Fibroblast of skin of scalp (primary cell): ENCODE data around the gene DEPP1.

Source experiments
- DNase-seq: peaks from one replicate; pipeline ENCODE4 v3.0.0-alpha.2; 2013

Gene DEPP1

DNA sequence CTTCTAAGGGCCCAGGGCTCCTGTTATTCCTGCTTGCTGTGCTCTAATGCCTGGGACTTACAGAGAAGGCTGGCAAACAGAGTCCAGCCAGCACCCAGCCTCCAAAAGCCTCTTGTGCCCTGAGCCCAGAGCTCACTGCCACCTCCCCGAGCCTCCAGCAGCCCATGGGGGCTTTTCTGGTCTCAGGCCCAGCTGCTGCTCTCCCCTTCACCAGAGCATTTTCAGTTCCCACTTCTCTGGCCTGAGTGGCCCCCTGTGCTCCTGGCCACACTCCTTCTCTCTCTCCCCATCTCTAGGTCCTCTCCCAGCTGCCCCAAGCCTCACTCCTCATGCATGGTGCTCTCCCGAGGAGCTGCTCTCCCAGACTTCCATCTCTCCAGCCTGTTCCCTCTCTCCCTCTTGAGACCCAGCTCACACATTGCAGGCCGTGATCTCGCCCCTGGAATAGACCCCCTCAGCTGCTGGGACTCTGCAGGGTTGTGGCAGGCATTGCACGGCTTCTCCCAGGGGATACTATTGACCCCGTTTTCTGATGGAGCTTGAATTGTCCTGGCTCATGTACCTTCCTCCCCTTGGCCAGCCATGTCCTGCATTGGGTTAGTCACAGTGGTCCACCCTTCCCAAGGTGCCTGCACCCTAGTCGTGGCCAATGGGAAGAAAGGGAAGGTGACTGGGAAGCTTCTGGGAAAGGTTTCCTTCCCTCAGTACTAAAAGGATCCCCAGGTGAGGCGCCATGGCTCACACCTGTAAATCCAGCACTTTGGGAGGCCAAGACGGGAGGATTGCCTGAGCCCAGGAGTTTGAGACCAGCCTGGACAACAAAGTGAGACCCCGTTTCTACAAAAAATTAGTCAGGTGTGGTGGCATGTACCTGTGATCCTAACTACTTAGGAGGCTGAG lies 28.0 kb downstream of the DEPP1 start:
- no peak for DNase-seq

GRCh38 chr10:44949915-44950314 lies 28.7 kb downstream of the DEPP1 start:
- no peak for DNase-seq

- no peak for DNase-seq
These were observed 29.3 kb downstream of the DEPP1 start for GRCh38 chr10:44949127-44949802.

GRCh38 chr10:44948642-44949041 lies 30.0 kb downstream of the DEPP1 start:
- no peak for DNase-seq

DNA sequence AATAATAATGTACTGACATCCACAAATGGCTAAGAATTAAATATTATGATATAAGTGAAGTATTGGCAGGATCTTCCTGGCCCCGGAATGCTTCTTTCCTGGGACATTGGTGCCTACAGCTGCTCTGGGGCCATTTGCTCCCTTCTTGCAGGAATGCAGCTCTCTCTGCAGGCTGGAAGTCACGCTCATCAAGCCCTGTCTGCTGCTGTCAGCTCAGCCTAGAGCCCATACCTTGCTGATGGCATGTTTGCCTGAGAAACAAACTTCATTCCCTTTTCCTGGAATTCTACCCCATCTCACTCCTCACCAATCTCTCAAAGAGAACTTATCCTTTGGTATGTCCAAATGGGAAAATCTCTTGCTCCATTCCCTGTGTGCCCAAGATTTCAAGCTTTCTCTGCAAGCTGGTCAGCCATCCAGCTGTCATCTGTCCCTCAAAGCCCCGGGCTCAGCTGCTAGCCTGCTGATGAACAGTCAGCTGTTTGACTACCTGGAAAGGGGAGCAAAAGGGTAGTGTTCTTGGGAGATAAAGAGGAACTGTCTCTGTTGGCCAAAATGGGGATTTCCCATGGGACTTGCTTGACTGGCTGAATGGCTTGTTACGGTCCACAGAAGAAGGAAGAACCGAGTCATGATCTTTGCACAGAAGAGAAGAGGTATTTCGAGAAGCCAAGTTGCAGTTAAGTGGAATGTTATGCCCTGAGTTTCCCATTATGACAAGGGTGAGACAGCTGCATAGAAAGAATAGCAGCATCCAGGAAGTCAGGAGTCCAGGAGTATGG lies 31.0 kb downstream of the DEPP1 start:
- no peak for DNase-seq

DNA sequence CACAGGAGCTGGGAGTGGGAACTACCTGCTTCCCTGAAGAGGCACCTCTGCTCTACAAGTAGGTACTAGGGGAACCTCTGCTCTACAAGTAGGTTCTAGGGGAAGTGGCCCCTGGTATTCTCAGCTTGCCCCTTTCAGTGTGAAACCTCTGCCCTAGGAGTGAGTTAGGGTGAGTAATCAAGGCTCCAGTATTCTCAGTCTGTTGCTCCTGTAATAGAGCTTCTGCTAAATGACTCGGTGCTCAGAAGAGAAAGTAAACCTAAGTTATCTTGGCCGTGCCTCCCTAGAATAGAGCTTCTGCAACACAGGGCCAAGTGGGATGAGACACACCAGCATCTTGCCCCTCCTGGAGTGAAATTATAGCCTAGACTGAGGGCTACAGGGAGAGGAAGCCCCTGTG lies 32.4 kb downstream of the DEPP1 start:
- no peak for DNase-seq

DNA sequence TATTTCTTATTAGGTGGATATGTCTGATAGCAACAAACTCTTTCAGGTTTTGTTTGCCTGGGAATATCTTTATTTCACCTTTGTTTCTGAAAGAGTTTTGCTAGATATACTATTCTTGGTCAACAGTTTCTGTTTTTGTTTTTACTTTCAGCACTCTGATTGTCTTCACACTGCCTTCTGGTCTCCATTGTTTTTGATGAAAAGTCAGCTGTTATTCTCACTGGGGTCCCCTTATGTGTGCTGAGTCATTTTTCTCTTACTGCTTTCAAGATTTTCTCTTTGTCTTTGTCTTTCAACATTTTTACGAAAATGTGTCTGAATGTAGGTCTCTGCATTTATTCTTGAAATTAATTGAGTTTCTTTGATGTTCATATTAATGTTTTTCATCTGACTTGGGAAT lies 34.3 kb downstream of the DEPP1 start:
- DNase-seq, result no peak

DNA sequence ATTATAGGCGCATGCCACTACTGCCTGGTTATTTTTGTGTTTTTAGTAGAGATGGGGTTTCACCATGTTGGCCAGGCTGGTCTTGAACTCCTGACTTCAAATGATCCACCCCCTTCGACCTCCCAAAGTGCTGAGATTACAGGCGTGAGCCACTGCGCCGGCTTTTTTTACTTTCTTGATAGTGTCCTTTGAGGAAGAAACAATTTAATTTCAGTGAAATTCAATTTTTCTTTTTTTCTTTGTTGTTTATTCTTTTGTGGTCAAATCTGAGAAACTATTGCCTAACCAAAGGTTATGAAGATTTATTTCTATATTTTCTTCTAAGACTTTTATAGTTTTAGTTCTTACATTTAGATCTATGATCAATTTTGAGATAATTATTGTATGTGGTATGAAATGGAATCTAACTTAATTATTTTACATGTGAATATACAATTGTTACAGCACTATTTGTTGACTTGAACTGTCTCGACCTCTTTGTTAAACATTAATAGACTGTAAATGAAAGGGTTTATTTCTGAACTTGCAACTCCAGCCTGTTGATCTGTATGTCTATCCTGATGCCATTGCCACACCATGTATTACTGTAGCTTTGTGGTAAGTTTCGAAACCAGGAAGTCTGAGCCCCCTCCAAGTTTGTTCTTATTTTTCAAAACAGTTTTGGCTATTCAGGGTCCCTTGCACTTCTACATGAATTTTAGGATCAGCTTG lies 38.8 kb downstream of the DEPP1 start:
- no peak for DNase-seq

DNA sequence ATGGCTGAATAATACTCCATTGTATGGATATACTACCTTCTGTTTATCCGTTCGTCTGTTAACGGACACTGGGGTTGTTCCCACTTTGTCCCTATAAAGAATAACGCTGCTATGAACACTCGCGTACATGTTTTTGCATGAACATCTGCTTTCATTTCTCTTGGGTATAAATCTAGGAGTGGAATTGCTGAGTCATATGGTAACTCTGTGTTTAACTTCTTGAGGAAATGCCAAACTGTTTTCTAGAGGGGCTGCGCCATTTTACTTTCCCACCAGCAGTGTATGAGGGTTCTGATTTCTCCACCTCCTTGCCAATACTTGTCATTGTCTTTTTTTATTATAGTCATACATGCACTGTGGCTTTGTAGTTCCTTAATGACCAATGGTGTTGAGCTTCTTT lies 39.7 kb downstream of the DEPP1 start:
- DNase-seq, result peak; percentile 30

DNA sequence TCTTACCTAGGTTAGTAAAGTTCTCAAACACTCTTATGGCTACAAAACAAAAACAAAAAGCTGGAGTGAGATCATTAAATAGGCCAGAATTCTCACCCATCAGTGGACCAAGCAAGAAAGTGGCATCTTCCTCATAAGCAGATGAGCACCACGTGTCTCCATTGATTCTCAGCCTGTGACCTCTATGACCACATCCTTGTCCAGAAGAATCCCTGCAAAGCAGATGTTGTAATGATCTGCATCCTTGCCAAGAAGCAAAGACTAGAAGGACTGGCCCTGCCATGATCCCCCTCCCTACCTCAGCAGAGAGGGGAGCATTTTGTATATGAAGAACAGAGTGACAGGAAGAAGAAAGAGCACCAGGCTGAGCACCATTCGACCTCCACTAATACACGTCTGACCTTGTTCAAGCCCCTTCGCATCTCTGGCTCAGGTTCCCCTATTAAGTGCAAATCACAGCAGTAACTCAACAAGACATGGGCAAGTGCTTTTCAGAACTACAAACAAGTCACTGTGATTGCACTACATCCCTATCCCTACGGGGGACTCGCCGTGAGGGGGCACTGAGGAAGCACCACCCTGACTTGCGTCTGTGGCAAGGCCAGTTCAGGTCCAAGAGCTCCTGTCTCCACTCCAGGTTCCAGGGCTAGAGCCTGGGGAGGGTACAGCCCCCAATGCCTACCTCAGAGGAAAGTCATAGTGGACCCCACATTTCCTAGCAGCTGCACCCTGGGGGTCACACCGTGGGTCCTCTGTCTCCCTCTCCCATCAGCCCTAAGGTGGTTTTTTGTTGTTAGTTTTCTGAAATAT lies 41.2 kb downstream of the DEPP1 start:
- no peak for DNase-seq

GRCh38 chr10:44936314-44936975 lies 42.2 kb downstream of the DEPP1 start:
- no peak for DNase-seq

GRCh38 chr10:44935966-44936295 lies 42.7 kb downstream of the DEPP1 start:
- no peak for DNase-seq

- peak; percentile 90 for DNase-seq
These were observed 43.2 kb downstream of the DEPP1 start for GRCh38 chr10:44935201-44935965.

- no peak for DNase-seq
These were observed 44.0 kb downstream of the DEPP1 start for GRCh38 chr10:44934416-44935200.

DNA sequence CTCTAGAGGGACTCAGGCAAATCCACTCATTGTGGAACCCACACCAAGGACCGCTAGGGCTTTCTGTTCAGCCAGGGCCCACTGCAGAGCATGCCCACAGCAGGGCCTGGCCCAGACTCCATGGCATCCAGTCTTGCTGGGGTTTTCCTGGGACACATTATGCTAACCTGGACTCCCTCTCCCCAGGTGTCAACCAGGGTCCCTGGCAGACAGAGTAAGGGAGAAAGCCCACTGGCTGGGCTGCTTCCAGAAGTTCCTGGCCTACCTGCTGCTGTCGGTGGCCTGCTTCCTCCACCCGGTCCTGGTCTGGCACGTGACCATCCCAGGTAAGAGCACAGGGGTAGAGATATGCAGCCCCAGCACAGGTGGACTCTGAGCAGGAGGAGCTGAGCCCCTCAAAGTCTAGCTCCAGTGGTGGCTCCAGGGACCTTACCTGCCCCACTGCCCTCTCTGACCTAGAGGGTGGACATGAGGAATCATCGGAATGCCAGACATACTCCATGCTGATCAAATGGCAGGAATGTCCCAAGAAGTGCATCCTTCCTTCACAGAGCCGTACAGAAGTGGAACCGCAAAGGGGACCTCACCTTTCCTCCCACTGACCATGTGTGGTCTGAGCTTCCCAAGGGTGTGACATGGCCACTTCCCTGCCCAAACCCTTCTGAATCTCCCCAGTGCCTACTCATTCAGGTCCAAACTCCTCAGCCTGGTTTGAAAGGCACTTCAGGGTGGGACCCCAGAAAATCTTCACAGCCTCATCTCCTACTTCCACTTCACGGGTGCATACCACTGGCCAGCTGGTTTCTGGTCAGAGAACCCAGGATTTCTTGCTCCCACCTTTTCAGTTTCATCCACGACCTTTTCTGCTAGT lies 44.9 kb downstream of the DEPP1 start:
- no peak for DNase-seq

DNA sequence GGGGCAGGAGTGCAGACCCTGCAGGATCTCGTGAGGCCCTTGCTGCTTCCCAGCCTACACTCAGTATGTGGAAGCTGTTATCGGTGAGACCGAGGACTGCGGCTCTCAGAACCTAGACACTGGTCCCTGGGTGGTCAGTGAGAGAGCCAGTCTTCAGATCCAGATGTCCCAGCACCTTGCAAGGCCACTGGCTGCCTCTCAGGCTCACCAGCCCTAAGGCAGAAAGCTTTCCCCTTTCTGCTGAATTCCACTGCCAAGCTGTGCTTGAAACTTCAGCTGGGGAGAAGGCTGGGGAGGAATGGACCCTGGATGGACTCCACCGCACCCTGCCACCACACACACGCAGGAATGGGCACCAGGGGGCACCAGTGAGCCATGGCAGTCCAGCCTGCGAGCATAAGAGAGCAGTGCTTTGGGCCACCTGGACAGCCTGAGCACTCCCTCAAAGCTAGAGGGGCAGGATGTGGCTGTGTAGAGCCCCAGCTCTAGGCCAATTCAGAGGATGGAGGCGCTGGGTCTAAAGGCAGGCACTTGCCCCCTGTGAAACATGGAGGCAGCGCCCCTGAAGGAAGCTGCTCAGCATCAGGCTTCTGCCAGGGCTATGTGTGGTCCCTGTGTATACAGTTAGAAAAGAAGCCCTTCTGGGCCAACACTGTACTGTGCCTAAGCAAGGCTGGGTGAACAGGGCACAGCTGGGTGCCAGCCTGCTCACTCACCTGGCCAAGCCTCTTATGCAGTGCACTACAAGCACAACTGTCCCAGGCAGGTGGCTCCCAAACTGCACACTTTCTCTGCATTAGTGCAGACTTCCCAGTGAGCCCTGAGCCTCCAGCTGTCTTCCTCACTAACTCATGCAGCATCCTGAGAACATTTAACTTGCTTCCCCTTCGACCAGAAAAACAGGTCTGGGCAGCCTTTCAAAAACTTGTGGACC lies 45.8 kb downstream of the DEPP1 start:
- DNase-seq, result peak; percentile 79
